ENCODE results near the gene SEPTIN6. TPM values are rescaled to one million over a fixed set of nuclear protein-coding genes. Genes with fewer than 3 reads are reported as not detected.

SEPTIN6 gene
- total RNA-seq, 1 donor from 2014 or later, result 5.6 TPM

- peak; percentile 26 for DNase-seq
- Histone ChIP-seq H3K4me1 (no peaks in the 10 kb centered on the region), H3K9me3 (replicated peaks) (no peaks in the 10 kb centered on the region), H3K27me3 (ENCODE audit: low read depth) (no peaks in the 10 kb centered on the region), H3K4me3 (no peak overlapping the region), H3K36me3 (no peaks in the 10 kb centered on the region), H3K27ac (replicated peaks) (no peak overlapping the region)
- peak; percentile 68 for TF ChIP-seq CTCF (IDR thresholded peaks at IDR 0.05; ENCODE audit: borderline replicate concordance)
- intact Hi-C loops (cut with micrococcal nuclease), result loop anchor here (10.0 kb wide), 1 partner anchor 215 kb away; no protein-coding TSS in a partner anchor
Measured at GRCh38 chrX:119729408-119730201, 36.6 kb upstream of the SEPTIN6 start.

- intact Hi-C loops (cut with micrococcal nuclease), result loop anchor here (10.0 kb wide), 1 partner anchor 214 kb away; no protein-coding TSS in a partner anchor
- no peak overlapping the region for H3K4me3 ChIP-seq
- no peak for TF ChIP-seq CTCF (IDR thresholded peaks at IDR 0.05; ENCODE audit: borderline replicate concordance)
Measured at GRCh38 chrX:119728487-119728886, 35.5 kb upstream of the SEPTIN6 start.

GRCh38 chrX:119726900-119727555, 34.1 kb upstream of the SEPTIN6 start:
- H3K36me3 ChIP-seq, result no peaks in the 10 kb centered on the region
- no peaks in the 10 kb centered on the region for H3K9me3 ChIP-seq (replicated peaks)

More at GRCh38 chrX:119728487-119728886, 35.5 kb upstream of the SEPTIN6 start:
- Histone ChIP-seq H3K9me3 (replicated peaks) (no peaks in the 10 kb centered on the region), H3K27ac (replicated peaks) (no peak overlapping the region), H3K27me3 (ENCODE audit: low read depth) (no peaks in the 10 kb centered on the region), H3K36me3 (no peaks in the 10 kb centered on the region), H3K4me1 (no peaks in the 10 kb centered on the region)
- no peak for DNase-seq

GRCh38 chrX:119721926-119722325, 29.0 kb upstream of the SEPTIN6 start:
- TF ChIP-seq CTCF (IDR thresholded peaks at IDR 0.05; ENCODE audit: borderline replicate concordance), result no peak
- intact Hi-C loops (cut with micrococcal nuclease), result loop anchor here (10.0 kb wide), 1 partner anchor 207 kb away; no protein-coding TSS in a partner anchor
- Histone ChIP-seq H3K27me3 (ENCODE audit: low read depth) (no peaks in the 10 kb centered on the region), H3K4me3 (no peak overlapping the region), H3K9me3 (replicated peaks) (no peaks in the 10 kb centered on the region), H3K4me1 (no peaks in the 10 kb centered on the region), H3K36me3 (no peaks in the 10 kb centered on the region), H3K27ac (replicated peaks) (no peak overlapping the region)
- no peak for DNase-seq

More at GRCh38 chrX:119726900-119727555, 34.1 kb upstream of the SEPTIN6 start:
- Histone ChIP-seq H3K27me3 (ENCODE audit: low read depth) (no peaks in the 10 kb centered on the region), H3K4me3 (no peak overlapping the region), H3K27ac (replicated peaks) (no peak overlapping the region), H3K4me1 (no peaks in the 10 kb centered on the region)
- intact Hi-C loops (cut with micrococcal nuclease), result loop anchor here (10.0 kb wide), 1 partner anchor 212 kb away; no protein-coding TSS in a partner anchor
- TF ChIP-seq CTCF (IDR thresholded peaks at IDR 0.05; ENCODE audit: borderline replicate concordance), result no peak
- no peak for DNase-seq

GRCh38 chrX:119721487-119721886, 28.5 kb upstream of the SEPTIN6 start:
- H3K4me3 ChIP-seq, result no peak overlapping the region
- intact Hi-C loops (cut with micrococcal nuclease), result loop anchor here (10.0 kb wide), 1 partner anchor 207 kb away; no protein-coding TSS in a partner anchor
- H3K27me3 ChIP-seq (ENCODE audit: low read depth), result no peaks in the 10 kb centered on the region
- no peak for TF ChIP-seq CTCF (IDR thresholded peaks at IDR 0.05; ENCODE audit: borderline replicate concordance)
- H3K27ac ChIP-seq (replicated peaks), result no peak overlapping the region
- no peaks in the 10 kb centered on the region for H3K36me3 ChIP-seq
- H3K9me3 ChIP-seq (replicated peaks), result no peaks in the 10 kb centered on the region
- no peaks in the 10 kb centered on the region for H3K4me1 ChIP-seq
- no peak for DNase-seq
